A673 (cell line): ENCODE measurements around the gene CFAP92.

Experiments
- CTCF ChIP-seq: fragments of 300-800, 200-600 bp; sonication (generic); conservative IDR thresholded peaks from 2 replicates; pipeline ENCODE4 v1.5.1; 2017; ENCODE audit warnings: low read depth, mild to moderate bottlenecking, antibody characterized with exemption, low read length, moderate library complexity, mixed read lengths
- EZH2 ChIP-seq: fragments of 200-600 bp; sonication (generic); IDR thresholded peaks from 2 replicates; pipeline ENCODE4 v1.6.1; 2017; ENCODE audit warnings: borderline replicate concordance, low read depth, mild to moderate bottlenecking, mixed read lengths, antibody characterized with exemption, low read length; ENCODE audit not compliant: poor library complexity, severe bottlenecking

- TF ChIP-seq CTCF: no peak
- TF ChIP-seq EZH2: no peak
Measured at GRCh38 chr3:128940252-128940651, 53.6 kb downstream of the CFAP92 start.
